Activated CD4-positive, alpha-beta T cell treated with anti-CD3 and anti-CD28 coated beads, Interleukin-2, amount 50 U/mL, for 48 hours (primary cell): ENCODE measurements around the gene CHMP2A.
A peak's percentile ranks its signal among the peaks of the same experiment; 100 is the strongest.
"Not testable (repeated sequence)": the region's sequence is repeated elsewhere in the genome, so short reads cannot be mapped to it uniquely, and the experiment has no call there.

ENCODE experiments used
- DNase-seq, 2 experiments: peaks; one replicate each; pipeline ENCODE4 v3.0.0-alpha.2; 2020

CHMP2A gene

GRCh38 chr19:58555369-58555885, 522 bp upstream of the CHMP2A start:
- DNase-seq = no peak

- DNase-seq = no peak
Observed at GRCh38 chr19:58553799-58554493, 959 bp downstream of the CHMP2A start.

- DNase-seq = no peak
Observed at GRCh38 chr19:58552655-58553054, 2.2 kb downstream of the CHMP2A start.

- no peak for DNase-seq
Observed at GRCh38 chr19:58551577-58552471, 3.1 kb downstream of the CHMP2A start.

GRCh38 chr19:58551123-58551497, 3.8 kb downstream of the CHMP2A start:
- no peak for DNase-seq

- no peak for DNase-seq
Observed at GRCh38 chr19:58550362-58551122, 4.4 kb downstream of the CHMP2A start.

GRCh38 chr19:58549664-58550361, 5.1 kb downstream of the CHMP2A start:
- no peak for DNase-seq

- DNase-seq = no peak
Observed at GRCh38 chr19:58548859-58549663, 5.8 kb downstream of the CHMP2A start.

- DNase-seq = no peak
Observed at GRCh38 chr19:58547323-58548312, 7.3 kb downstream of the CHMP2A start.

- DNase-seq = no peak
Observed at GRCh38 chr19:58546019-58546530, 8.8 kb downstream of the CHMP2A start.

- DNase-seq = no peak
Observed at GRCh38 chr19:58545286-58546018, 9.5 kb downstream of the CHMP2A start.

- peak in 1 of 2 experiments; percentile 70 for DNase-seq
Observed at GRCh38 chr19:58544591-58545285, 10.2 kb downstream of the CHMP2A start.

GRCh38 chr19:58543826-58544590, 10.9 kb downstream of the CHMP2A start, which contains the start of gene TRIM28:
Gene TRIM28 (plus strand): TSS chr19:58544064. CDS start chr19:58544758, 694 bp downstream.
- peak; percentile 100 for DNase-seq

GRCh38 chr19:58542641-58543372, 12.1 kb downstream of the CHMP2A start:
- not testable (repeated sequence) for DNase-seq

GRCh38 chr19:58539169-58539559, 15.7 kb downstream of the CHMP2A start:
- not testable (repeated sequence) for DNase-seq

GRCh38 chr19:58538257-58539168, 16.4 kb downstream of the CHMP2A start:
- DNase-seq = peak; percentile 55 to 60
